GM19467 (cell line): ENCODE data around the gene MBNL3.
"Not testable (repeated sequence)": the region's sequence is repeated elsewhere in the genome, so short reads cannot be mapped to it uniquely, and the experiment has no call there.

ENCODE experiments used
- ATAC-seq: cut with Tn5 transposase; IDR thresholded peaks from one replicate; pipeline ENCODE4 v1.9.1; 2021; ENCODE audit warnings: mild to moderate bottlenecking, moderate library complexity; ENCODE audit not compliant: unreplicated experiment

MBNL3 gene

GRCh38 chrX:132382068-132382467, 106.8 kb downstream of the MBNL3 start:
- no peak for ATAC-seq

- ATAC-seq = no peak
Measured at GRCh38 chrX:132378281-132378680, 110.6 kb downstream of the MBNL3 start.

- ATAC-seq = no peak
Measured at GRCh38 chrX:132375941-132376340, 112.9 kb downstream of the MBNL3 start.

- ATAC-seq = no peak
Measured at GRCh38 chrX:132373610-132374009, 115.2 kb downstream of the MBNL3 start.

GRCh38 chrX:132369617-132370326, 119.1 kb downstream of the MBNL3 start:
- no peak for ATAC-seq

- no peak for ATAC-seq
Measured at GRCh38 chrX:132367984-132368383, 120.9 kb downstream of the MBNL3 start.

- no peak for ATAC-seq
Measured at GRCh38 chrX:132367314-132367713, 121.5 kb downstream of the MBNL3 start.

GRCh38 chrX:132365490-132365889, 123.3 kb downstream of the MBNL3 start:
- no peak for ATAC-seq

- ATAC-seq = no peak
Measured at GRCh38 chrX:132364313-132364712, 124.5 kb downstream of the MBNL3 start.

GRCh38 chrX:132353430-132353829, 135.4 kb downstream of the MBNL3 start:
- no peak for ATAC-seq

- ATAC-seq = no peak
Measured at GRCh38 chrX:132336172-132336571, 152.7 kb downstream of the MBNL3 start.

GRCh38 chrX:132333351-132333750, 155.5 kb downstream of the MBNL3 start:
- no peak for ATAC-seq

GRCh38 chrX:132331532-132331931, 157.3 kb downstream of the MBNL3 start:
- no peak for ATAC-seq

GRCh38 chrX:132331000-132331399, 157.8 kb downstream of the MBNL3 start:
- ATAC-seq = no peak

- ATAC-seq = no peak
Measured at GRCh38 chrX:132330156-132330729, 158.6 kb downstream of the MBNL3 start.

- ATAC-seq = not testable (repeated sequence)
Measured at GRCh38 chrX:132326960-132327359, 161.9 kb downstream of the MBNL3 start.
